ENCODE measurements around the gene SLC8A1. TPM values are rescaled to one million over a fixed set of nuclear protein-coding genes. Genes with fewer than 3 reads are reported as not detected.

SLC8A1 gene
- total RNA-seq, 2 experiments from 2014 or later: 0.47 to 0.59 TPM

DNA sequence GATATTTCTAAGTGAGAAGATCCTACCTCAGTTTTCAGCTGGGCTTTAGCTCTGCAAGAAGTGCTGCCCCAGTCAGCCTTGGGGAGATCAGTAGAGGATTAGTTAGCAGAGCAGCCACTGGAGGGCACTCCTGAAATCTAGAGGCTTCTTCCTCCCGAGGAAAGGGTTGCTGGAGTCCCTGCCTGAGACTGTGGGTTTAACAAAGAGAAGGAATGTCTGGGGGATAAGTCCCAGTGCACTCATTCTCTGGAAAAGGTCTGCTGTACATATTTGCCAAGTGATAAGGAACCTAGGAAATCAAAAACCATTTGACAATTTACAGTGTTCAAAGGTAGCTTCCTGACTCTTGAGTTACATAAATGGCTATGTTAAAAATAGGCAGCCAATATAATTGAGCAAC, 207.2 kb downstream of the SLC8A1 start:
- H3K4me3 Mint-ChIP-seq: no peak overlapping the region
- H3K27ac ChIP-seq (ENCODE audit: low read depth in 1 of 2, low read length in 2 of 2): no peak overlapping the region
- ChIA-PET POLR2A (no interaction called here), CTCF (no interaction called here)
- TF ChIP-seq, protein P1, sequence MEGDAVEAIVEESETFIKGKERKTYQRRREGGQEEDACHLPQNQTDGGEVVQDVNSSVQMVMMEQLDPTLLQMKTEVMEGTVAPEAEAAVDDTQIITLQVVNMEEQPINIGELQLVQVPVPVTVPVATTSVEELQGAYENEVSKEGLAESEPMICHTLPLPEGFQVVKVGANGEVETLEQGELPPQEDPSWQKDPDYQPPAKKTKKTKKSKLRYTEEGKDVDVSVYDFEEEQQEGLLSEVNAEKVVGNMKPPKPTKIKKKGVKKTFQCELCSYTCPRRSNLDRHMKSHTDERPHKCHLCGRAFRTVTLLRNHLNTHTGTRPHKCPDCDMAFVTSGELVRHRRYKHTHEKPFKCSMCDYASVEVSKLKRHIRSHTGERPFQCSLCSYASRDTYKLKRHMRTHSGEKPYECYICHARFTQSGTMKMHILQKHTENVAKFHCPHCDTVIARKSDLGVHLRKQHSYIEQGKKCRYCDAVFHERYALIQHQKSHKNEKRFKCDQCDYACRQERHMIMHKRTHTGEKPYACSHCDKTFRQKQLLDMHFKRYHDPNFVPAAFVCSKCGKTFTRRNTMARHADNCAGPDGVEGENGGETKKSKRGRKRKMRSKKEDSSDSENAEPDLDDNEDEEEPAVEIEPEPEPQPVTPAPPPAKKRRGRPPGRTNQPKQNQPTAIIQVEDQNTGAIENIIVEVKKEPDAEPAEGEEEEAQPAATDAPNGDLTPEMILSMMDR (IDR thresholded peaks at IDR 0.05): no peak
- H3K27me3 ChIP-seq (ENCODE audit: control insufficient read depth in 1 of 2, insufficient read depth in 2 of 2, low read length in 2 of 2): no peaks in the 10 kb centered on the region
- no peaks in the 10 kb centered on the region for H3K9me3 ChIP-seq (ENCODE audit: control insufficient read depth in 1 of 2, insufficient read depth in 1 of 2, low read length in 2 of 2)
- intact Hi-C loops (cut with DNase I, micrococcal nuclease): no loop called here
- no peaks in the 10 kb centered on the region for H3K27me3 Mint-ChIP-seq
- DNase-seq (peak in 2 of 14 experiments; percentile 1 to 4), ATAC-seq (ENCODE audit: poor library complexity) (no peak)
- no peaks in the 10 kb centered on the region for H3K36me3 Mint-ChIP-seq (ENCODE audit: low read depth)
- H3K4me1 Mint-ChIP-seq (ENCODE audit: low read depth): no peaks in the 10 kb centered on the region
- no peak overlapping the region for H3K4me3 ChIP-seq (ENCODE audit: low read length)
- H3K9me3 Mint-ChIP-seq: no peaks in the 10 kb centered on the region
- no peaks in the 10 kb centered on the region for H3K36me3 ChIP-seq (ENCODE audit: insufficient read depth, low read length)
- no peaks in the 10 kb centered on the region for H3K4me1 ChIP-seq (ENCODE audit: insufficient read depth, low read length)
- no peak overlapping the region for H3K27ac Mint-ChIP-seq

DNA sequence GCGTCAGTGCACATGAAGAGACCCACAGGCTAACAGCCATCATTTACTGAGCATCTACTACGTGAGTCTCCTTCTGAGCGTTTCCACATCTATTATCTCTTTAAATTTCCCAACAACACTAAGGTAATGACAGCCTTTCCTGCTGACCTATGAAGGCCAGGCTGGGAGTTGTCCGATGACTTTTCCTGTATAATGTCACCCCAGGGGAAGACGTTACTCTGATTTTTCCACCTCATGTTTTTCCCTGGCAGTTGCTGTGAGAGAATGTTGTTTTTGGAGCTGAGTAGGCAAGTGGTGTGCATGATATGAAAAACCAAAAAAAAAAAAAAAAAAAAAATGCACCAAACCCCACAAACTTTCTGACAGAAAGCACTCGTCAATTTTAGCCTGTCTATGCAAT, 207.6 kb downstream of the SLC8A1 start:
- Histone ChIP-seq H3K27ac (ENCODE audit: low read depth in 1 of 2, low read length in 2 of 2) (no peak overlapping the region), H3K27me3 (ENCODE audit: control insufficient read depth in 1 of 2, insufficient read depth in 2 of 2, low read length in 2 of 2) (no peaks in the 10 kb centered on the region), H3K4me3 (ENCODE audit: low read length) (no peak overlapping the region), H3K36me3 (ENCODE audit: insufficient read depth, low read length) (no peaks in the 10 kb centered on the region), H3K4me1 (ENCODE audit: insufficient read depth, low read length) (no peaks in the 10 kb centered on the region), H3K9me3 (ENCODE audit: control insufficient read depth in 1 of 2, insufficient read depth in 1 of 2, low read length in 2 of 2) (no peaks in the 10 kb centered on the region)
- Mint-ChIP-seq H3K4me1 (ENCODE audit: low read depth) (no peaks in the 10 kb centered on the region), H3K4me3 (no peak overlapping the region), H3K27me3 (no peaks in the 10 kb centered on the region), H3K9me3 (no peaks in the 10 kb centered on the region), H3K27ac (no peak overlapping the region), H3K36me3 (ENCODE audit: low read depth) (no peaks in the 10 kb centered on the region)
- no peak for ATAC-seq (ENCODE audit: poor library complexity)
- CTCF ChIA-PET: no interaction called here
- POLR2A ChIA-PET: no interaction called here
- DNase-seq: no peak
- TF ChIP-seq, protein P1 (IDR thresholded peaks at IDR 0.05): no peak
- intact Hi-C loops (cut with DNase I, micrococcal nuclease): no loop called here

DNA sequence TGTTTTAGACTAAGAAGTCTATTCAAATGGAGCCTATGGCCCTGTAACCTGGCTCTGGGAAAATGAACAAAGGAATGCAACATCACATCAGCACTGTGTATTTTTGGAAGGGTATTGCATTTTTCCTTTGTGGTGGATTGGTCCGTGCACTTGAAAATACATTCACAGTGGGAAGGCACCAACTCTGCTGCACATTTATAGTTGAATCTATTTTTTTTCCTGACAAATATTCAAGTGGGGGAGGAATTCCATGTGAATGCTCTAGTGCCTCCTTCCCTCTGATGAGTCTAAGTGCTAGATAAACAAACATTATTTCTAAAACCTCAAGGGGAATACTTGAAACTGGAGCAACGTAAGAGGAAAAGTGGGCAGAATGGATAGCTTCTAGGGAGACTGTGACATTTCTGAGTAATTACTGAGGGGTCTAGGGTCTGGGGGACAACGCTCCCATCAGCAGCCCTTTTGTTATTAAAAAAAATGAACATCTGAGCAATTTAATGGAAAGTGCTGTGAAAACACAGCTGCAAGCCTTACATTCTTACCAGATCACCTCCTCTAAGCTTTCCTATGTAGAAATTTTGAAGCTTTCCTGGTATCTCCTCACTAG, 208.2 kb downstream of the SLC8A1 start:
- intact Hi-C loops (cut with DNase I, micrococcal nuclease): no loop called here
- POLR2A ChIA-PET: no interaction called here
- TF ChIP-seq, protein P1 (IDR thresholded peaks at IDR 0.05): no peak
- H3K4me1 Mint-ChIP-seq (ENCODE audit: low read depth): no peaks in the 10 kb centered on the region
- H3K27me3 Mint-ChIP-seq: no peaks in the 10 kb centered on the region
- CTCF ChIA-PET: no interaction called here
- ATAC-seq (ENCODE audit: poor library complexity) (no peak), DNase-seq (no peak)
- H3K4me3 Mint-ChIP-seq: no peak overlapping the region
- no peaks in the 10 kb centered on the region for H3K4me1 ChIP-seq (ENCODE audit: insufficient read depth, low read length)
- H3K9me3 ChIP-seq (ENCODE audit: control insufficient read depth in 1 of 2, insufficient read depth in 1 of 2, low read length in 2 of 2): no peaks in the 10 kb centered on the region
- no peak overlapping the region for H3K27ac ChIP-seq (ENCODE audit: low read depth in 1 of 2, low read length in 2 of 2)
- H3K4me3 ChIP-seq (ENCODE audit: low read length): no peak overlapping the region
- H3K36me3 Mint-ChIP-seq (ENCODE audit: low read depth): no peaks in the 10 kb centered on the region
- H3K36me3 ChIP-seq (ENCODE audit: insufficient read depth, low read length): no peaks in the 10 kb centered on the region
- no peaks in the 10 kb centered on the region for H3K9me3 Mint-ChIP-seq
- no peak overlapping the region for H3K27ac Mint-ChIP-seq
- no peaks in the 10 kb centered on the region for H3K27me3 ChIP-seq (ENCODE audit: control insufficient read depth in 1 of 2, insufficient read depth in 2 of 2, low read length in 2 of 2)
